Epithelial cell of prostate (primary cell): ENCODE measurements around the gene BCAS4.
A peak's percentile ranks its signal among the peaks of the same experiment; 100 is the strongest.
"Not testable (repeated sequence)": the region's sequence is repeated elsewhere in the genome, so short reads cannot be mapped to it uniquely, and the experiment has no call there.

Experiments used
- DNase-seq: peaks from one replicate; pipeline ENCODE4 v3.0.0-alpha.2; 2011; ENCODE audit warnings: low read depth, low spot score
- H3K27ac ChIP-seq: fragments of 450-650 bp; 2 replicates; pipeline ENCODE4 v1.5.1; 2017; ENCODE audit warnings: mild to moderate bottlenecking

Gene BCAS4

DNA sequence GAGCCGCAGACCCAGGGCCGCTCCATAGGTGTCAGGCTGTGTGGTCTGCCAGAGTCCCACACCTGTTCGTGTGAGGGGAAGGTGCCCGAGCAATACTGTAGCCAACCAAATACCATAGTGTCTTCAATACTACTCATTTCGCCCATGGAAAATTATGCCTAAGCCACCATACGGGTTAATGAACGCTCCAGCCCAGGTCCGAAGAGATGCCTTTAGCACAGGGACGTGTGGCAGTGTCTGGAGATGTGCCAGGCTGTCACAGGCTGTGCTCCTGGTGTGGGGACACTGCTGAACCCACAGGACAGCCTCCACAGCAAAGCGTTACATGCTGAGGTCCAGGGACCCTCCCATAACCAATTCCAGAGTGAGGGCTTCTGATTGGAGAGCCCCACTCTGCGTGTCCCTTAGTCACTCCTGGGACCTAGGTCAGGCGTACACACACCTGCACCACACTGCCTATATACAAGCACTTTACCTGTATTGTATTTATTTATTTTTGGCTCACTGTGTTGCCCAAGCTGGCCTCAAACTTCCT, 25.2 kb upstream of the BCAS4 start:
- not testable (repeated sequence) for H3K27ac ChIP-seq, DNase-seq

DNA sequence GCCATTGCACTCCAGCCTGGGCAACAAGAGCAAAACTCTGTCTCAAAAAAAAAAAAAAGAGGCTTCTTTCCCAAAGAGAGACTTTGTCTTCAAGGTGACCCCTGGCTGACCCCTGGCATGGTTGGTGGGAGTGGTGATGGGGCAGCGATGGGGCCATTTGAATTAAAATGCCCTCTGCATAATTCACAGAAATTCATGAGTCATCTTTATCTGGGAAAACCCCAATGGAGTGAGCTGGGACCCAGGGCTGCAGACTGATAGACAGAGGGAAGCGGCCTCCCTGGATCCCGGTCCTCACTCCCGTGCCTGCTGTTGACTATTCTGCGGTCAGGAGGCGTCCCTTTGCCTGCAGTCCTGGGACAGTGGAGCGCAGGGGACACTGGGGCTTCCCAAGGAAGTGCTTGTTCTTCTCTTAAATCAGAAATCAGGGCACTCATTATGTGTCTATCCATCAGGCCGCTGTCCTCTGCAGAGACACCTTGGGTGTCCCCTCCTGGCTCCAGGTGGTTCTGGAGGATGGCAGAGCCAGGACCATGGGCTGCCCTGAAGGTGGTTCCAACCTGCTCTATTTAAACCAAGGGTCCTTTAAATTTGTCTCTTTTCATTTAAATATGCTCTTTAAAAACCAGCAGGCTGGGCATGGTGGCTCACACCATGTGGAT, 23.3 kb upstream of the BCAS4 start:
- DNase-seq, H3K27ac ChIP-seq: not testable (repeated sequence)

DNA sequence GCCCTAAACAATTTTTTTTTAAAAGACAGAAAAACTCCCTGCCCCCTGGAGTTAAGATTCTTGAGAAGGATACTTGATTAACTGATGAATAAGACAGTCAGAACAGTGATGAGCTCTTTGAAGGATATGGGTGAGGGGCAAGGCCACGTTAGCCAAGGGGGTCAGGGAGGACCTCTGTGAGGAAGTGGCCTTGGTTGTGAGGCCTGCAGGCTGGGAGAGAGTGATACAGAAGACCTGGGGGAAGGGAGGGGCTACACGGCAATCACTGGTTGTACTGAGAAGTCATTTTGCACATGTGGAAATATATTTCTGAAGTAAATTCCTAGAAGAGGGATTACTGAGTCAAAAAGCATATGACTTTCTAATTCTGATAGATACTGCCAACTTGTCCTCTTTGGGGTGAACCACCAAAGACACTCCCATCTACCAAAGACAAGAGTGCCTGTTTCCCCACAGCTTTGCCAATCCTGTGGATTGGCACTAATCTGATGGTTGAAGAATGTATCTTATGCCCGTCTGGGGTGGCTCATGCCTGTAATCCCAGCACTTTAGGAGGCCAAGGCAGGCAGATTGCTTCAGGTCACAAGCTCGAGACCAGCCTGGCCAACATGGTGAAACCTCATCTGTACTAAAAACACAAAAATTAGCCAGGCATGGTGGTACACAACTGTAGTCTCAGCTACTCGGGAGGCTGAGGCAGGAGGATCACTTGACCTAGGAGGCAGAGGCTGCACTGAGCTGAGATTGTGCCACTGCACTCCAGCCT, 22.3 kb upstream of the BCAS4 start:
- no peak for DNase-seq
- H3K27ac ChIP-seq = no peak overlapping the region

DNA sequence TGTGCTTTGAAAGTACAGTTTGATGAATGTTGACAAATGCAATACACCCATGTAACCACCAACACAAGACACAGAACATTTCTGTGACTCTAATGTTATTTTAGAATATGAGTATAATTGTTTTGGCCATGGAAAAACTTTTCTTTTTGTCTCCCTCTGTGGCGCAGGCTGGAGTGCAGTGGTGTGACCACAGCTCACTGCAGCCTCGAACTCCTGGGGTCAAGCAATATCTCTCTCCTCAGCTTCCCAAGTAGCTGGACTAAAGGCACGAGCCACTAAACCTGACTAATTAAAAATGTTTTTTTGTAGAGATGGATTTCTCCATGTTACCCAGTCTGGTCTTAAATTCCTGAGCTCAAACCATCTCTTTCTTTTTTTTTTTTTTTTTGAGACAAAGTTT, 20.3 kb upstream of the BCAS4 start:
- no peak overlapping the region for H3K27ac ChIP-seq
- DNase-seq = no peak

DNA sequence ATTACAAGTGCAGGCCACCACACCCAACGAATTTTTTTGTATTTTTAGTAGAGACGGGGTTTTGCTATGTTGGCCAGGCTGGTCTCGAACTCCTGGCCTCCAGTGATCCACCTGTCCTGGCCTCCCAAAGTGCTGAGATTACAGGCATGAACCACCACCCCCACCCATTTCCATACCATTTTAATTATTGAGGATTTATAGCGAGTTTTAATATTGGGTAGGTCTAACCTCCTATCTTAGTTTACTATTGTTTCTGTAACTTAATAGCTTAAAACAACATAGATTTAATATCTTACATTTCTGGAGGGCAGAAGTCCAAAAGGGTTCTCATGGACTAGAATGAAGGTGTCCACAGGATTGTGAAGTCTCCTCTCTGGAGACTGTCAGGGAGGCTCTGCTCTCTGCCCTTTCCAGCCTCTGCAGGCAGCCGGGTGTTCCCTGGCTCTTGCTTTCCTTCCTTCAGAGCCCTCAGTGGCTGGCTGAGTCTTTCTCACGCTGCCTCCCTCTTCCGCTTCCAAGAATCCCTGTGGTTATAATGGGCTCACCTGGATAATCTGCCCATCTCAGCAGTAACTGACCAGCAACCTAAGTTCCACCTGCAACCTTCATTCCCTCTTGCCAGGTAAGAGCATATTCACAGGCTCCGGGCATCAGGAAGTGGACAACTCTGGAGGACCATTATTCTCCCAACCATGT, 18.6 kb upstream of the BCAS4 start:
- DNase-seq = no peak
- no peak overlapping the region for H3K27ac ChIP-seq

DNA sequence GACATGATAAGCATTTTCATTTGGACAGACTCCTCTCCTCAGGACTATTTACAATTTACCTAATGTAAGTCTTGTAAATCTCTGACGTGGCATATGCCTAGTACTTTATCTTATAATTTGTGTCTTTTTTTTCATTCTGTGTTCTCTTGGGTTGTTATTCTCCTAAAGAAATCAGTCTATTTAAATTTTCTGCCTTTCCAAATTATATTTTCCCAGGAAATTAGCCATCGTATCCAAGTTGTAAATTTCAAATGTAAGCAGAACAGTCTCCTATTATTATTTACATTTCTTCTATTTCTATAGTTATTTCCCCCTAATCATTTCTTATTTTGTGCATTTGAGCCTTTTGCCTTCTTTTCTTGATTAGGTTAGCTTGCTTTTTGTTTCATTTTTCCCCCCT, 17.5 kb upstream of the BCAS4 start:
- no peak for DNase-seq
- H3K27ac ChIP-seq = no peak overlapping the region

DNA sequence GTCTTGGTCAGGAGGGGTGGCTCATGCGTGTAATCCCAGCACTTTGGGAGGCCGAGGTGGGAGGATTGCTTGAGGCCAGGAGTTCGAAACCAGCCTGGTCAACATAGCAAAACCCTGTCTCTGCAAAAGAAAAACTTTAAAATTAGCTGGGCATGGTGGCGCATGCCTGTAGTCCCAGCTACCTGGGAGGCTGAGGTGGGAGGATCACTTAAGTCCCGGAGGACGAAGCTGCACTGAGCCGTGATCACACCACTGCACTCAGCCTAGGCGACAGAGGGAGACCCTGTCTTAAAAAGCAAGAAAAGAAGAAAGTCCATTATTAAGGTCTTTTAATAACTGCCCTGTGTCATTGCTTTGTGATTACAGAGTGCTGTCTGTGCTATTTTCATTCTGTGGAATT, 15.9 kb upstream of the BCAS4 start:
- H3K27ac ChIP-seq, DNase-seq: not testable (repeated sequence)

DNA sequence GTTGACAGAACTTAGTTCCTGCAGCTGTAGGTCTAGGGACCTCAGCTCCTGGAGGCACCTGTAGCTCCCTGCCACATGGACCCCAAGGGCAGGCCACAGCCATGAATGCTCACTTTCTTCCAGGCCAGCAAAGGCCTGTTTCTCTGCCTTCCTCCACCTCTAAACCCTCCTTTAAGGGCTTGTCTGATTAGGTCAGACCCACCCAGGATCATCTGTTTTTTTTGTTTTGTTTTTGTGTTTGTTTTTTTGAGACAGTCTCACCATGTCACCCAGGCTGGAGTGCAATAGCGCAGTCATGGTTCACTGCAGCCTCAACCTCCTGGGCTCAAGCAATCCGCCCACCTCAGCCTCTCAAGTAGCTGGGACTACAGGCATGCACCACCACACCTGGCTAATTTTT, 11.5 kb upstream of the BCAS4 start:
- DNase-seq = no peak
- H3K27ac ChIP-seq = no peak overlapping the region

DNA sequence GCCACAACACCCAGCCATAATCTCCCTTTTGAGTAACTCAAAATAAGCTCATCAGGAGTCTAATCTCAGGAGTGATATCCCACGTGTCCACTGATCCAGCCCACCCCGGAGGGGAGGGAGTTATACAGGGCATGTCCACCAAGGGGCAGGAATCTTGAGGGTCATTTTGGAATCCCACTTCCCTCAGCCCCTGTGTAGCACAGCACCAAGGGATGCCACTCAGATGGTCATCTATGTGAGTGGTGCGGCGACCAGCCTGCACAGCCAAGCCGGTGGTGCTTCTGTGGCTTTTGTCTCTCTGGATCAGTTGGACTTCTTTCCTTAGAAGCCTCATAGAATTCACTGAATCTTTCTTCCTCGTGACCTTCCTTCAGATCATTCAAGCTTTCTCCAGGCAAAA, 11.0 kb upstream of the BCAS4 start:
- no peak for DNase-seq
- H3K27ac ChIP-seq = no peak overlapping the region

DNA sequence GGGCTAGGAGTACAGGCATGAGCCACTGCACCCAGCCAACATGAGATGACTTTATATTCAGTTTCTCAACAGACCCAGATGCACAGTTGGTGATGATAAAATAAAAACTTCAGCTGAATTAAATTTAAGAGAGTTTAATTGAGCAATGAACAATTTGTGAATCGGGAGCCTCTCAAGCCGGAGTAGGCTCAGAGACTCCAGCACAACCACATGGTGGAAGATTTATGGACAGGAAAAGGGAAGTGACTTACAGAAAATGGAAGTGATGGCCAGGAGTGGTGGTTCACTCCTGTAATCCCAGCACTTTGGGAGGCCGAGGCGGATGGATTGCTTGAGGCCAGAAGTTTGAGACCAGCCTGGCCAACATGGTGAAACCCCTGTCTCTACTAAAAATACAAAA, 10.4 kb upstream of the BCAS4 start:
- no peak overlapping the region for H3K27ac ChIP-seq
- DNase-seq = no peak

DNA sequence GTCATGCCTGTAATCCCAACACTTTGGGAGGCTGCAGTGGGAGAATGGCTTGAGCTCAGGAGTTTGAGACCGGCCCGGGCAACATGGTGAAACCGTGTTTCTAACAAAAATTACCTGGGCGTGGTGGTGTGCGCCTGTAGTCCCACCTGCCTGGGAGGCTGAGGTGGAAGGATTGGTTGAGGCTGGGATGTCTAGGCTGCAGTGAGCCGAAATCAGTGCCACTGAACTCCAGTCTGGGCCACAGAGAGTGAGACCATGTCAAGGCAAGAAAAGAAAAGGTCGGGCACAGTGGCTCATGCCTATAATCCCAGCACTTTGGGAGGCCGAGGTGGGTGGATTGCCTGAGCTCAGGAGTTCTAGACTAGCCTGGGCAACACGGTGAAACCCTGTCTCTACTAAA, 8.2 kb upstream of the BCAS4 start:
- DNase-seq = no peak
- no peak overlapping the region for H3K27ac ChIP-seq

DNA sequence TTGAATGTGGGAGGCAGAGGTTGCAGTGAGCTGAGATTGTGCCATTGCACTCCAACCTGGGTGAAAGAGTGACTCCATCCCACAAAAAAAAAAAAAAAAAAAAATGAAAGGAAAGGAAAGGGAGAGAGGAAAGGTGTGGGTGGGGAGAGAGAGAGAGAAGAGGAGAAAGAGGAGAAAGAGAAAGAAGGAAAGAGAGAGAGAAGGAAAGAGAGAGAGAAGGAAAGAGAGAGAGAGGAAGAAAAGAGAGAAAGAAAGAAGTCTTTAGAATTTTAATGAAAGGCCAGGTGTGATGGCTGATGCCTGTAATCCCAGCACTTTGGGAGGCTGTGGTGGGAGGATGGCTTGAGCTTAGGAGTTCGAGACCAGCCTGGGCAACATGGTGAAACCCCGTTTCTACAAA, 7.7 kb upstream of the BCAS4 start:
- no peak overlapping the region for H3K27ac ChIP-seq
- no peak for DNase-seq

DNA sequence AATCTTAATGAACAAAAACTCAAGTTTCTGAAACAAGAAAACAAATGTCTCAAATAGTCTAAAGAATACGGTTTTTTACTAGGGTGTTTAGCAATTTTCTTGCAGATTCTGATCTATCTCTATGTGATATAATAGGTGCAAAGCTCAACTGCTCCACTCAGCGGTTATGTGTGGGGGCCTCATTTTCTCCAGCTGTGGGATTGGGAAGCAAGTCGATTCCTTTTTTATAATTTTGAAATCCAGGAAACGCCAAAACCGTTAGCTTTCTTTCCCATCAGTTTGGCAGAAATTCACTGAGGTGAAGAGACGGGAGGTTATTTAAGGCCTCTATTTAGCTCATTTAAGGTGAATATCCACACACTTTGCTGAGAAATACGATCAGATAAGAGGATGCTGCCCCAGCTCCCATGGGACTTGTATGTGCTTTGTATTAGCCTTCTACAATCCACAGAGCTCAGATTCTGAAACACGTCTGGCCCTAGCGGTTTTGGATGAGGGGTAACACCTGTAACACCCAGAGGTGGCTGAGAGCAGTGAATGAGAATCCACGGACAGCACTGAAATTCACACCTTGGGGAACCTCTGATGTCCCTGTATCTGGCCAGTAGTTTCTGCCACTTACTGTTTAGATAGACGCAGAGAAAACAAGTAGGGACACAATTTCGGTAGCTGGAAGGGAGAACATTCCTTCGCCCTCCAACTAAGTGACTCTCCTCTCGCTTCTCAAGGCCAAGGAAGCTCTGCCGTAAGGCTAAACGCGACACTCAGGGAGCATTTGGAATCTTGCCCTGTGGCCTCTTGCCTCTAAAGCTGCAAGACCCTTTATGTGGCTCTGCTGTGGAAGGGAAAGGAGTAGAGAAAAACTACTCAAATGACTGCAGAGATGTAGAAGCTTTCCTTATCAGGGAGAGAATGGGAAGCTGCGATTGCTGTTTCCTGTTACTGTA, 6.5 kb upstream of the BCAS4 start:
- H3K27ac ChIP-seq = no peak overlapping the region
- no peak for DNase-seq

DNA sequence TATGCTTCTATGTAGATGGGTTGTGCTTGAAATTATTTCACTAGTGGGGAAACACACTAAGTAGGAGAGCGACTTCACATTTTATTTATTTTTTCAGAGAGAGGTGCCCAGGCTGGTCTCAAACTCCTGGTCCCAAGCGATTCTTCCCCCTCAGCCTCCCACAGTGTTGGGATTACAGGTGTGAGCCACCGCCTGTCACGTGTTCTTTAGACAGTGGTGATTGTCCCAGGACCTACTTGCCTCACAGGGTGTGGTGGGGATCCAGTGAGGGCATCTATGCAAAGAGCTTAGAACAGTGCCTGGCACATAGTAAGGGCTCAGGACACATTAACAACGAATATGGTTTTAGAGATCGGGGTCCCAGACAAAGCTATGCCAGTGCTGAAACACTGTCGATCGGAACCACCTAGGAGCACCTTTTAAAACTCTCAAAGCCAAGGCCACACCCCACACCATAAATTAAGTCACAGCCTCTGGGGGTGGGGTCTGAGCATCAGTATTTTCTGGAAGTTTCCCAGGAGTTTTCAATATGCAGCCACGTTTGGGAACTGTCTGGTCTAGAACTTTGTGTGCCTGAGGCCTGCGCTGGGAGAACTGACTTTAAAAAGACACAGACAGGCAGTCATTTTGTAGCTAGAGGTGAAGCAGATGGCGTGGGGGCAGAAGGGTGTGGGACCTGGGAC, 4.8 kb upstream of the BCAS4 start:
- no peak for DNase-seq
- peak overlapping the region; percentile 73 for H3K27ac ChIP-seq

DNA sequence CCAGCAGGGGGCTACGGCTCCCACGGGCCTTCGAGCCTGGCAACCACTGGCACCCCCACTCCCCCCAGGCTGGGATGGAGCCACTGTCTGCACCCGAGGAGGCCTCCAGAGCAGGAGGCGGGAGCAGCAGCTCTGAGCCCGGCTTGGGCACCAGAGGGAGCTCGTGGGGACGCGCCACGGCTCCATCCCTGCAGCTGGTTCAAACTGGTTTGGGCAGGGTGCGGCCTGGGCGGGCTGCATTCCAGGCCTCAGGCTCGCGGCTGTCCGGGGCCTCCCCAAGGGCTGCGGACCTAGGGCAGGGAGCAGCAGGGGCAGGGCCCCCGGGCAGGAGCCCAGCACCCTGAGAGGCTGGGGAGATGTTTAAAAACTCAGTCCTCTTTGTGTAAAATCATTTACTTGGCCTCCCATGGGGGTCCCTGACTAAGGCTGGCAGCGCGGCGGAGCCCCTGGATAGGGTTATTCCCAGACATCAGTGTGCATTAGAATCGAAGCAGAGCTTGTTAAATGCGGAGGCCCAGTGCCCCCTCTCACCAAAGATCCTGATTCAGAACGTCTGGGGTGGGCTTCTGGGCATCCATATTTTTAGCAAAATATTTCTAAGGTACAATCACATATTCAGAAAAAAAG, 4.1 kb upstream of the BCAS4 start:
- DNase-seq = peak; percentile 49
- peak overlapping the region; percentile 73 for H3K27ac ChIP-seq

DNA sequence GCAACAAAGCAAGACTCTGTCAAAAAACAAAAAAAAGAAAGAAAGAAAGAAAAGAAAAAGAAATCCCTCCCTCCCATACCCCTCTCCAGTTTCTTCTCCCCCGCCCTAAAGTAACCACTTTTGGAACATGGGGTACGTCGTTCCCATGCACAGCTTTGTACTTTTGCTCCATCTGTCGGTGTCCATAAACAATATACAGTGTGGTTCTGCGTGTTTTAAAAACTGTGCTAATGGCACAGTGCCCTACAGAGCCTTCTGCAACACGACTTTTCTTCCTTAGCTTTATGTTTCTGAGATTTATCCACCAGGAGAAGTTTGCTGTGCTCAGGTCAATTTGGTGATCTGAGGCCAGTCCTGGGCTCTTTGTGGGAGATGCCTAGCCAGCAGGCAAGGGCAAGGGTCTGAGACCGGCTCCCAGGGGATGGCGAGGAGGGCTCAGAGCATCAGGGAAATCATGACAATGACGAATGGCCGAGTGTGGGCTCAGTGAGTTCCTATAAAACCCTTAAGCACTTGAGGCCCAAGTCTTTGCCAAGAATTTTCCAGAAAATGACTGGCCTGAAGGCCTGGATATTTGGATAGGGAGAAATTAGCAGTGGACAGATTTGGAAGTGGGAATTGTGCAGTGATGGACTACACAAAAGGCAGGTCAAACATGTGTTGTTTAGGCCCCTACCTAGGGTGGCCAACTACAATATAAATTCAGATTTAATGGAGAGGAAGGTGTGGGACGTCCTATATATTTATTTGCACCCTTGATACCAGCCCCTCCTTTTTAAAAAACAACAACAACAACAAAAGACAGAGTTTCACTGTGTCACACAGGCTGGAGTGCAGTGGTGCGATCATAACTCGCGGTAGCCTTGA, 1.9 kb upstream of the BCAS4 start:
- DNase-seq = no peak
- H3K27ac ChIP-seq = no peak overlapping the region

DNA sequence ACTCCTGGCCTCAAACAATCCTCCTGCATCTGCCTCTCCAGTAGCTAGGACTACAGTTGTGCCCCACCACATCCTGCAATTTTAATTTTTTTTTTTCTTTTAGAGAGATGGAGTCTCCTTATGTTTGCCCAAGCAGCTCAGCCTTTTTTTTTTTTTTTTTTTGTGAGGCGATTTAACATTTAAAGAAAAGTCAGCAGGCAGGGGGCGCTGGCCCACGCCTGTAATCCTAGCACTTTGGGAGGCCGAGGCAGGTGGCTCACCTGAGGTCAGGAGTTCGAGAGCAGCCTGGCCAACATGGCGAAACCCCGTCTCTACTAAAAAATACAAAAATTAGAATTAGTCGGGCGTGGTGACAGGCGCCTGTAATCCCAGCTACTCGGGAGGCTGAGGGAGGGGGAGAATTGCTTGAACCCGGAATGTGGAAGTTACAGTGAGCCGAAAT, 1.3 kb upstream of the BCAS4 start:
- DNase-seq, H3K27ac ChIP-seq: not testable (repeated sequence)

DNA sequence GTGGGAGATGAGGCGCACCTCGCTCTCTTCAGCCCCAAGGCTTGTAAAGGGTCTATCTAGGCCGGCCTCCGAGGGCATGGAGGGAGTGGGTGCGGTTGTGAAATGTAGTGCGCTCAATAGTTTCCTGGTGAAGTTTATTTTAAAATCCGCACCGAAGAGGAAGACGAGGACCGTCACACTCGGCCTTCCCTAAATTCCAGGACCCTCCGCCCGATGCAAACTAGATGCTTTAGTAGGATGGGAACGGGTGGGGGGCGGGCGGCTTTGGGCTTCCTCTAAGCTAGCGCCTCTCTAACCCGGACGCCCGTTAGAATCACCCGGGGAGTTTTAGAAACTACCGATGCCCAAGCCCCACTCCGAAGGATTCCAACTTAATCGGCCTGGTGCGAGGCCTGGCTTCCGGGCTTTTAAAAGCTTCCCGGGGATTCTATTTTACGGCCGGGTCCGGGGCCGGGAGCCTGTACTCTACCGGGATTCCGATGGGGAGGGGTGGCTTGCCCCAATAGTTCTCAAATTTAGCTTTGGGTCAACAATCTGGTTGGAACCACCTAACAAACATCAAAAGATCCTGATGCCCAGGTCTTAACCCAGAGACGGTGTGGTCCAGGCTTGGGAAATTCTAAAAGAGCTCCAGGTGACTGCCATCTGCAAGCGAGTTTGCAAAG, 548 bp upstream of the BCAS4 start:
- no peak overlapping the region for H3K27ac ChIP-seq
- no peak for DNase-seq
